SU-DHL-6 (cell line): ENCODE measurements around the gene COPS9.

Experiments used
- CTCF ChIP-seq: fragments of 200-600 bp; sonication (generic); IDR thresholded peaks from one replicate; pipeline ENCODE4 v1.5.1; 2017; ENCODE audit warnings: antibody characterized with exemption, mild to moderate bottlenecking, low read length, moderate library complexity; ENCODE audit not compliant: insufficient read depth, poor library complexity, severe bottlenecking
- EZH2phosphoT487 ChIP-seq: fragments of 200-600 bp; sonication (generic), shearing (Covaris generic); conservative IDR thresholded peaks from 2 replicates; pipeline ENCODE4 v1.6.1; 2018; ENCODE audit warnings: mild to moderate bottlenecking, antibody characterized with exemption, low read length, moderate library complexity, mixed read lengths

- TF ChIP-seq CTCF (no peak), EZH2phosphoT487 (no peak)
These were observed 12.1 kb downstream of the COPS9 start for GRCh38 chr2:240123821-240124650.
